HPDE6-E6E7 (cell line): ENCODE results near the gene THOC1.

Source experiments
- DNase-seq: peaks from one replicate; pipeline ENCODE4 v3.0.0; 2011; ENCODE audit warnings: missing footprints; ENCODE audit errors: extremely low spot score

Gene THOC1

DNA sequence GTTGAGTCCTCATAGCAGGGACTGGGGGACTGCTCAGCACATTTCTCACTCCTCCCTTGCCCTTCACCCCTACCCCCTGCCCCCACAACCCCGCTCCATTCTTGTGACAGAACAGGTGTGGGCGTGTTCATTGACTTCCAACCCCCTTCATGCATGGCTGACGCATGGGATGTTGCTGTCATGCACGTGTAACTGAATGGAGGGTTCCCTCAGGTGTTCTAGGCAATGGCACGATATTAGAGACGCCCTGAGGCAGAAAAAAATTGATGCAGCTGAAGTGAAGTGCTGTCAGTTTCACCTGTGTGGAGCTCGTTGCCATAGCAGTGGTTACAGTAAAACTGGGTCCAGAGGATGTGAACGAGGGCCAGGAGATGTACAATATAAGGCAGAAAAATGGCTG lies 6.5 kb upstream of the THOC1 start:
- DNase-seq = no peak

DNA sequence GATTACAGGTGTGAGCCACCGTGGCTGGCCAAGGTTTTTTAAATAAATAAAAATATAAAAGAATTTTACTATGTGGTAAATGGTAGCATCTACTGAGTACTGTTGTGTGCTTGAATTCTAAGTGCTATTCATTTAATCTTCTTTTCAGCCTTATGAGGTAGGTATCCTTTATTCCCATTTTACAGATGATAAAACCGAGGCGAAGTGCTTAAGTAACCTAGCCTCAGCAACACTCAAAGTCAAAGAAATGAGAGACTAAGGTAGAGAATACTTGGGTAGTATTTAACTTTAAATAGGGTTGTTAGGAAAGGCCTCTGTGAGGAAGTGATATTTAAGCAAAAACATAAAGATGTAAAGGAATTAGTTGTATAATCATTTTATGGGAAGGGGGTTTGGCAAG lies 5.7 kb upstream of the THOC1 start:
- no peak for DNase-seq

DNA sequence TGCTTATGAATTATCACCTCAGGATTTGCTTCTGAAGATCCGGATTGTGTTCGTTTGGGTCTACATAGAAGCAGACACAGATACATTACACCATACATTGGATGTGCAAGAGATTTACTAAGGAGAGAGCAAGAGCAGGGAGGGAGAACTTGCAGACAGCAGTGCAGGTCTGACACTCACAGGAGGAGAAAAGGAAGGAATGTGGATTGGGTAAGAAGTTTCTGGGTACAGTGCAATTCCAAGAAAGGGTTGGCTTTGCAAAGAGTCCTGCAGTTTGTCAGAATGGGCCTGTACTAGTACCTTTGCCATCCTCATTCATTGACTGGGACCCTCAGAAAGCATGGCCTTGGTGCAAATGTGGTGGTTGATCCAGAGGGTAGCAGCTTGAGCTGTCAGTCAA lies 4.8 kb upstream of the THOC1 start:
- DNase-seq = no peak

DNA sequence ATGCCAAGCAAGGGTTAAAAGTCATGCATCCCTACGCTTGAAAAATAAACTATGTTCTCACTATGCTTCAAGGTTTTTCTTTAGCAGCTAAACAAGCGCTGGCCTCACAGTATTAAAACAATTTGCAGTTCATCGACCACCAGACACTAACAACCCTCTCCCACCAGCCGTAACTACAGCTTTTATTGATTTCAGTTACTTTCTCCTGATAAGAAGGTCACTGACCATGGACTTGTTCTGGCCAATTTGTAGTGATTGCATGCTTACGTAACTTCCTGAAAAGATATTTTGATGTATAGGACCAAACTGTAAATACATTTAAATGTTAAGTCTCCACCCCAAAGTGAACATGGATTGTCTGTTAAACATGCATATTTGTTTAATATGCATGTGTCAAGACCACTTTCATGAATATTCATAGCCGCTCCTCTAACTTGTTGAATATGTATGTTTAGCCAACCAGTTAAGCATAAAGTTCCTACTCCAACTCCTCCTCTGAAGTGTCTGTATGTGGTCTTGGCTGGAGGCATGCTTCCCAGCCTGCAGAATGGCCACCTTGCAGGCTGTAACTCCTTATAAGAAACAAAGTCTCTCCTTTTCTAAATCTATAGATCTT lies 1.7 kb upstream of the THOC1 start:
- no peak for DNase-seq

DNA sequence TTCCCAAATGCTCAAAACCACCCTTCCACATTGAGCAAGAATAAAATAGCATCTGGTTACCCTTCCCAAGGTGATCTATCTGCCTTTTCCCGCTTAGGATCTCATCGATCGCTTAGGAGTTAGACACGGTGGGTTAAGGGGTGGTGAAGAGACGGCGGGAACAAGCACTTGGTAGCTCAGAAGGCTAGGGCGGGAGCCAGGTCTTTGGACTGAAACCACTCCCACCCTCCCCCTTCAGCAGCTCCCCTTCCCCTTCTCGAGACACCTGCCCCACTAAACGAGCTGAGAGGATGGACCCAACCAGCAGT lies 513 bp downstream of the THOC1 start:
- DNase-seq = no peak

DNA sequence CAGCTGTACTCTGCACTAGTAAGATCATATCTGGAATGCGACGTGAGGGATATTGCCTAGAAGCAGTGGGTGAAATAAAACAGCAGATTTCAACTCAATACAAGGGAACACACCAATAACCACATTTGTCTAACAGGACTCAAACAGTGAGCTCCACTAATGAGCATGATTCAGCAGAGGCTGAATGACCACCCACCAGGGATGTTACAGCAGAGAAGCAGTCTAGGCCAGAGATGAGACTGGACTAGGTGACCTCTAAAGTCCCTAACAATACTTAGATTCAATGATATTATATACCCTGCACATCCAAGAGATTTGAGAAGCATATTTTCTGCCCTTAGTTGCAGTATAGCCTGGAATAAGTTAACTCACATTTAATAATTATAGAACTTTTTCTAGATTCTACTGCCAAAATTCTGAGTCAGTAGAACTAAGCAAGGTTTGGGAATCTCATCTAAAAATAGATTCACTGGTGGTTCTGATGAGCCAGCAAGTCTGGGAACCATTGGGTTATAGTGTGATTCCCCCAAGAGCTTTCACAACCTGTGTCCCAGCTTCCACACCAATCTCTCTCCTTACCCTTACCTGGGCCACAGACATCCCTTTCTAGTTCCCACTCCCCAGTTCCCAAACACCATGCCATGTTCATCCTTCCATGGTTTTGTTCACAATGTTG lies 6.3 kb downstream of the THOC1 start:
- DNase-seq = no peak

DNA sequence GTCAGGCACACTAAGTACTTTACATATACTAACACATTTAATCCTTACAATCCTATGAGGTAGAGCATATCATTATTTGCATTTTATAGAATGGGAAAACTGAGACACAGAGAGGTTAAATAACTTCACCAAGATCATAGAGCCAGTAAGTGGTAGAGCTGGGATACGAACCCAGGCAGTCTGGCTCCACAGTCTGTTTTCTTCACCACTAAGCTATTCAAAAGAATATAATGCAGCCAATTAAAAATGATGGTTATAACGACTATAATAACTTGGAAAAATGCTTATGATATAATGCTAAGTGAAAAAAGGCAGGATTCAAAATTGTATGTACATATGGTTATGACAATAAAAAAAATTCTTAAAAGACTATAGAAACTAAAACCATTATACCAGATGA lies 7.3 kb downstream of the THOC1 start:
- no peak for DNase-seq

DNA sequence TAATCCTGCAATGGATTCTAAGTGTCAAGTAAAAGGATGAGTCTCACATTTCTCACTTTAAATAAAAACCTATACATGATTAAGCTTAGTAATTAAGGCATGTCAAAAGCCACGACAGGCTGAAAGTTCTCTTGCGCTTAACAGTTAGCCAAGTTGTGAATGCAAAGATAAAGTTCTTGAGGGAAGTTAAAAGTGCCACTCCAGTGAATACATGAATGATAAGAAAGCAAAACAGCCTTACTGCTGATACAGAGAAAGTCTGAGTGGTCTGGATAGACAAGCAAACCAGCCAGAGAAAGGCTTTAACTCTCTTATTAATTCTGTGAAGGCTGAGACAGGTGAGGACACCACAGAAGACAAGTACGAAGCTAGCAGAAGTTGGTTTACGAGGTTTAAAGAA lies 12.7 kb downstream of the THOC1 start:
- DNase-seq = no peak

DNA sequence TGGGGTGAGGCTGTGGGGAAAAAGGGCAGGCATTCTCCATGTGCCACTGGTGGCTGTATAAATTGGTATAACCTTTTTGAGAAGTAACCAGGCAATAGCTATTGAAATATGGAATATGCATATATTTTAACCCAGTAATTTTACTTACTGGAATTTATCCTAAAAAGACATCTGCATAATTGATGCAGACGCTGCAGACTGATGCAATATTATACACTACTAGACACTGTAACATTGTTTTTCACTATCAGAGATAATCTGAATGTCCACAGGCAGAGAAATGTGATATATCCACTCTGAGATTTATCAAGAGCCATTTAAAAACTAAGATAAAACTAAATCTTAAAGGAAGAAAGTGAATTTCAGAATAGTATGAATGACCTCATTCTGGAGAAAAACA lies 14.7 kb downstream of the THOC1 start:
- DNase-seq = no peak

DNA sequence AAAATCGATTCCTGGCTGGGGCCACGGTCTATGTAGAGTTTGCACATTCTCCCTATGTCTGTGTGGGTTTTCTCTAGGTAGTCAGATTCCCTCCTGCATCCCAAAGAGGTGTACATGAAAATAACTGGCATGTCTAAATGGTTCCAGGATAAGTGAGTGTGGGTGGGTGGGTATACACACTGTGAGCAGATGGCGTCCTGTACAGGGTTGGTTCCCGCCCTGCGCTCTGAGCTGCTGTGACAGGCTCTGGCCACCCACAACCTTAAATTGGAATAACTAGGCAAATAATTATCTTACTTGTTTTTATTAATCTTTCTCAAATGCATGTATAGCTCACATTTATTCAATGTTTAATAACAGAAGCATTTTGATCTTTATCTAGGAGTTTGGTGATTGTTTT lies 16.3 kb downstream of the THOC1 start:
- no peak for DNase-seq

DNA sequence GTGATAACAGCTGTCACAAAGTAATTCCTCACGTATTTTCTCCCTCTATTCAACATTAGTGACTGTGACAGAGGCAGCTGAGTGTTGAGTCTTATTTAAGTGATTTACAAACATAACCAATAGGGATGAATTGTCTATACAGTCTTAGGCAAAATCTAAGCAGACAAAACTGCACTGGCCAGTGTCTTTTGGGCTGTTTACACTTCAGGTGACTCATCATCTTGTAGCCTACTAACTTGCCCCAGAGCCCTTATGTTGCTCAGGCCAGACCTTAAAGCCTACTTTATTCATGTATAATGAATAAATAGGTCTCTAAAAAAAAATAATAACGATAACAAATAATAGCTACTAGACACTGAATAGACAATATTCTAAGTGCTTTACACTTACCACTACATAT lies 17.2 kb downstream of the THOC1 start:
- no peak for DNase-seq

DNA sequence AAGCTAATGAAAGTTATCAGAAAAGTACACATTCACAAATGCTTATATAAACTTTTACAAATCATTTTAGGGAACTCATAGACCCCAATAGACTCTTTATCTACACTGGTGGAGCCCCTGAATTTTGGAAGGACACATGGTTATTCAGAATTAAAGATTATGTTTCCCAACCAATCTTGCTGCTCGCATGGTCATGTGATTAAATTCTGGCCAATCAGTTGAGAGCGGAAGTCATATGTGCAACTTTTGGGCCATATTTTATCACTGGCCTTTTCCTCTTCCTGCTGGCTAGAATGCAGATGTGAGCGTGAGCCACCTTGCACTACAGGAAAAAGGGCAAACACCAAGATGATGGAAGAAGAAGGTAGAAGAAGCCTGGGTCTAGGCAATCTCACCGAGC lies 19.8 kb downstream of the THOC1 start:
- no peak for DNase-seq

DNA sequence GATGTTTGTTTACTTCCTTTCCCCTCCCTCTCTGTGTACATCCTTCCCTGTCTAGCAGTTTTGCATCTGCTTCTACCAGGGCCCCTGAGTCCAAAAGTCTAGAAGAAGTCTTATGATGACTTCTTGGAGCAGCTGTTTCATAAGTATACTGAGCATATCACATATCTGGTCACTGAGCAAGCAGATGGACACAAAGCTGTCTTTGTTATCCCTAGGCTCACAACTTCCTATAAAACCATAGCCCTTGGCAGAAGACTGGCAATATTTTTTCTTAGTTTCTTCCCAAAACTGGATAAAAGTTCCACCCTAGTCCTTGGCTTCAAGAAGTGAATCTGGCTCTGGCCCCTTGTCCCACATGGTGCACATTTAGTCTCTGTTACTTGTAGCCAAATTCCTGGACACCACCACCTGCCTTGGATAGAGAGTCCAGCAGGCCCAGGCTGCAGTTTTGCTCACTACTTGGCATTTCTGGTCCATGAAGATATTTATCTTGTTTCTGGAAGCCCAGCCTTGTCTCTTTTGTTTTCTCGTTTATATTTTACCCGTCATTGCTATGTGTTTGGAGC lies 22.5 kb downstream of the THOC1 start:
- DNase-seq = no peak

DNA sequence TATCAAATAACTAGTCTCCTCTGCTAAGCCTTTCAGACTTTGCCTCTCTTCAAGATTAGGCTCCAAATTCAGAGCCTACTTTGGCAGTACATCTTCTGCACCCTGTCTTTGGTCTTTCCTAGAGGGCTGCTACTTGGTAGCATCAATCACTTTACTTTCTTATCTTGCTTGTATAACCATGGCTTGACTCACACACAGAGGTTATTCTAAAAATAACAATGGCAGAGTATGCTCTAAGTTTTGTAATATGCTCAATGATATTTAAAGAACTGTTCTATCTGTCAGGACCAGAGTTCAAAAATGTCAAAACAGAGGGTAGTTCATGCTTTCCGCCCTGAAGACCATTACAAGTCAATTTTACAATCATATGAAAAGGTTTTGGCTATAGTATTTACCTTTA lies 27.7 kb downstream of the THOC1 start:
- DNase-seq = no peak

DNA sequence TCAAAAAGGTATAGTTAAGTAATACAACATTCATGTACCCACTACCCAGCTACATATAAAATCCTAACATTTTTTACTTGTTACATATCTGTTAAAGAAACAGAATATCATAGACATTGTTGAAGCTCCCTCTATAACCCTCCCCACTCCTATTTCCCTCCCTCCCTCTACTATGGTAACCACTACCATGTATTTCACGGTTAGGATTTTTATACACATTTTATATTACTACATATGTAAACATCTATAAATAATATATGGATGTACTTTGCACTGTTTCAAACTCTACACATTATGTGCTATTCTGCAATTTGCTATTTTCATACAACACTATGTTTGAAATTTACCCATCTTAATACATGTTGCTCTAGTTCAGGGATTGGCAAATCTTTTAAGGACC lies 36.3 kb downstream of the THOC1 start:
- no peak for DNase-seq

DNA sequence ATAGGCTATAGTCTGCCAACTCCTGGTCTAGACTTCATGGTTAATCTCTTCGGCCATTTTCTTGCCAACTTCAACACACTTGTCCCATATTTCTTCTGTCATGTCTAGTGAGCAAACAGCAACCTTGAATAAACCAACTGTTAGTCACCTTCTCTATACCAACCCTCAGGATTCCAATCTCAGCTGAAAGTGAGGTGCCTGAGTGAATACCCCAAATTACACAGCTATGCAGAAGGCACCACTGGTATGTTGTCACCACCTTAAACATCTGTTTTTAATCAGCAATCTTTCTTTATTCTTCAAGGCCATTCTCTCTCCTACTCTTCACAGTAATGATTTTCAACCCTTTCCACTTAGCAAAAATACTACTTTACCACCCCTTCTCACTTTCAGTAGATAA lies 39.3 kb downstream of the THOC1 start:
- DNase-seq = no peak

DNA sequence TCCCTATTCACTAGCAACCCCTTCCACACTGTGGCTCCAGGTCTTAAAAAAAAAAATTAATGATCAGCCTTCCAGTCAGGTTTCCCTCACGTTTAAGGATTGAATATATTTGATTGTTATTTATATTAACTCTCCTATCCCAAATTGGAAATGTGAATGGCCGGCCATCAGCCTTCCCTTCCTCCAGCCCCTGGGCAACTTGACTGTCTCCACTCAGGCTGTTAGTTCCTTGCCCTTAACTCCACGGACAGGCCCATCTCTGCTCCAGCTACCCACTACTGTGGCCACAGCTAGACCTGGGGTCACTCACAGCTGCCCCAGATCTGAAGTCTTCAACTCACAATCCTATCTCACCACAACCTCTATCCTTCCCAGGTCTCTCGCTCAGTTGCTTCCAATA lies 39.9 kb downstream of the THOC1 start:
- no peak for DNase-seq

DNA sequence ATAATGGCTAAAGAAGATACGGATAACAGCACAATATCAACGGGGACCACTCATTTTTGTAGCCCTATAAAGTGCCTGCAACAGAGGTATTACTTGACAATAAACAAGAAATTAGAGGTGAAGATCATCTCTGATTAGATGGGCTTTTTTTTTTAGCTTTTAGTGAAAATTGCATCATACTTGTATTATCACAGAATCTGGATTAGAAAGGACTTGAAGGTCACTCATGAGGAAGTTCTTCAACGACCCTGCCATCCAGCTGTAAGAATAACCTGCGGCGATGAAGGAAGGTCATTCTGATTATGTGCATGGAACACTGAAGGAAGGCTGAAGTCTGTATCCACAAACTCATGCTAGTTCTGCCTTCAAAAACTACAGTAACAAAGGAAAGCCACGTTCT lies 40.5 kb downstream of the THOC1 start:
- no peak for DNase-seq

DNA sequence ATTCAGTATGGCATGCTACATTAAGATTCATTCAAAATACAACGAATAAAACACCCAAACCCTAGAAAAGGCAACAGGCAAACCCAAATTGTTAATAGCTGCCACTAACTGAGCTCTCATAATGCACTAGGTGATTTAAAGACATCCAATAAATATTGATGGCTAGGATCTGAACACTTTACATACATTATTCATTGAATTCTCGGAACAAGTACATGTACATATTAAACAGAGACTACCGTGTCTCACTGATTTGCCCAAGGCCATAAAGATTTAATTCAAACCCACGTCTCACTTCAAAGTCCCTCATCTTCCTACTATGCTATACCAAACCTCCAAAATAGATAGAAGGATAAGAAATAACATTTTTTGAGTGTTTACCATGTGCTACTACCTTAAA lies 42.1 kb downstream of the THOC1 start:
- no peak for DNase-seq

DNA sequence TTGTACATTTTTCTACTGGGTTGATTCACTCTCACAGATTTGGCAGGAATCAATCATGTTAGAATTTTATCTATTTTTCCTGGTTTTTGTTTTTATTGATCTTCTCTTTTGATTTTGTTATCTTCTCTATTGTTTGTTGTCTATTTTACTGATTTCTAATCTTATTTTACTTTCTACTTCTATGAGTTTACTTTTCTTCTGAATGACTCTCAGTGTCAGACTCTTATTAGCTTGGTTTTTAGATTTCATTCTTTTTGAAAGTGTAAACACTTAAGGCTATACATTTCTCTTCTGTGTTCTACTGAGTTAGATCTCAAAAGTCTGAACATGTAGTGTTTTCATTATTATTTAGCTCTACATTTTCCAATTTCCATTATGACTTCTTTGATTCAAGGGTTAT lies 47.1 kb downstream of the THOC1 start:
- DNase-seq = no peak

DNA sequence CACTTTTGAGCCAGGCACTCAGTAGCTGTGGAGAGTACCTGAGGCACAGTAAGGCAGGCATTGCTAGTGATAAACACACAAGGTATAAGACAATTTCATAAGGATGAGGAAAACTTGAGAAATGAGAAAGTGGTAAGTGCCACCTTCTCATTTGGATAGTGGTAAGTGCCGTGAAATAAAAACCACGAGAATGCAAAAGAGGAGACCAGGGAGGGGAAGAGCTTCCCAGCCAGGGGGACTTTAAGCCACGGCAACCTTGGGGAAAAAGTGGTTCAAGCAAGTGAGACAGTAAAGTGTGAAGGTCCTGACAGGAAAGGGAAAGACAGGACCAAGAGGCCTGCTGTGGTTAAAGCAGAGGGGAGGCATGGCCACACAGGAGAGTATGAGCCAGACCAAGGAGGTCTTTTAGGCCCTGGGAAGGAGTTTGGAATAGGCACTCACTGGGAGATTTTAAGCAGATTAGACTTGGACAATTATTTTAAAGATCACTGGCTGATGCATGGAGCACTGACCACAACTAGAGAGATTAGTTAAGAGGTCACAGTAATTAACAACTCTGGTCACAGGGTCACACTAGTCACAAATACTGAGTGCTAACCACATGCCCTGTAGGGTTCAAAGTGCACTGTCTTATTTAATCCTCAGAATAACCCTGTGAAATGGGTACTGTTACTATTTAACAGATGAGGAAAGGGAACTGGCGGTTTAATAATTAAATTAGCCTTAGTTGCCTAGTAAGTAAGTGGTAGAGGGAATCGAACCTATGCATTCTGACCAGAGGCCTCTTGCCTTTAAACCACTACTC lies 50.1 kb downstream of the THOC1 start:
- no peak for DNase-seq

DNA sequence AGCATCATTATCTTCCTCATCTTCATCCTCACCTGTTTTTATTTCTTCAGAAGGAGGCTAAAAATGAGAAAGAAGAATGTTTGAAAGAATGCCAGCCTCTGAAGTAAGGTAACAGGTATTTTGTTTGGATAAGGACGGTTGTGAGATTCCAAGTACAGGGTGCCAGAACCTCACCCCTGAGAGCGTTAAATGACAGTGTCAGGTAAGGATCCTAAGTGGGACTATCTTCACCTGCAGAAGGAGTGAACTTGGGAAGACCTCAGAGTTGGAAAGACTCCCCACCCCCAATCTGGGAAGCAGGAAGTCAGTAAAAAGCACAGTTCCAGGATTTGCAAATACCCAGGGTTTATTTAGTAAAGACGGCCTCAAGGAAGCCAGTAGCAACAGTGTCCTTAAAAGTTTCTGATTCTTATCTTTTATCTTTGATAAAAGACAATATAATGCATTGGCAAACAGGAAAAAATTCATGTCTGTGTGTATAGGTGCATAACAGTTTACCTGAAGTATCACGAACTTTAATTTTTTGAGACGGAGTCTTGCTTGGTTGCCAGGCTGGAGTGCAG lies 52.3 kb downstream of the THOC1 start:
- DNase-seq = no peak

DNA sequence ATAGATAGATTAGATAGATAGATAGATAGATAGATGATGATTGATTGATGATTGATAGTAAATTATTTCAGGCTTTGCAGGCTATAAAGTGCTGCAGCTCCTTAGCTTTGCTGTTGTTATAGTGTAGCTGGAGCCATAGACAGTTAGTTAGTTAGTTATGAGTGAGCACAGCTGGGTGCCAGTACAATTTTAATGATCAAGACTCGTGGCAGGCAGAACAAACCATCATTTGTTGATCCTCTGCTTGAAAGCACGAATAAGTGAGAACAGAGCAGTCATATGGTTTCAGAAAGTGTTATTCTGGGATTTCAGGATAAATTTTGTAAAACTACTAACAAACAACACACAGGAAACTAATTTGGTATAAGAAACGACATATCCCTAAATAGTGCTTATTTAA lies 53.9 kb downstream of the THOC1 start:
- no peak for DNase-seq
